Vagina (tissue), 2 donors: ENCODE measurements around the gene CSTPP1. TPM values are rescaled to one million over a fixed set of nuclear protein-coding genes. Genes with fewer than 3 reads are reported as not detected.

Experiments
- DNase-seq, 2 donors: peaks; one replicate each; pipeline ENCODE4 v3.0.0-alpha.2; 2017; ENCODE audit errors: extremely low spot score in 2 of 2
- H3K27ac ChIP-seq: fragments of 200-600 bp; sonication (generic); one replicate; pipeline ENCODE4 v1.5.1; 2019
- H3K27me3 ChIP-seq: fragments of 200-600 bp; sonication (generic); one replicate; pipeline ENCODE4 v1.5.1; 2019
- H3K36me3 ChIP-seq, 2 donors: fragments of 200-600 bp; sonication (generic); one replicate each; pipeline ENCODE4 v1.5.1; 2017 to 2019
- H3K4me1 ChIP-seq: fragments of 200-600 bp; sonication (generic); one replicate; pipeline ENCODE4 v1.5.1; 2019
- H3K4me3 ChIP-seq, 2 donors: fragments of 200-600 bp; sonication (generic); 1 replicate in 1 of 2; 2 replicates in 1 of 2; pipeline ENCODE4 v1.5.1; 2016 to 2019
- H3K9me3 ChIP-seq: fragments of 200-600 bp; sonication (generic); one replicate; pipeline ENCODE4 v1.5.1; 2019
- POLR2A ChIP-seq, 2 donors: fragments of 450-650 bp; IDR thresholded peaks; one replicate each; pipeline ENCODE4 v1.6.1; 2017; ENCODE audit warnings: antibody characterized with exemption in 2 of 2, mild to moderate bottlenecking in 2 of 2, moderate library complexity in 2 of 2
- POLR2AphosphoS5 ChIP-seq, 2 donors: sonication (generic); formaldehyde crosslinking; IDR thresholded peaks; one replicate each; pipeline ENCODE4 v1.9.0; 2017; ENCODE audit warnings: antibody characterized with exemption in 2 of 2, mild to moderate bottlenecking in 2 of 2, low read depth in 1 of 2; ENCODE audit not compliant: insufficient read depth in 1 of 2
- intact Hi-C: fragments of 100-400 bp; cut with DNase I; formaldehyde crosslinking; loops from one replicate; pipeline ENCODE4 v1.15.1; 2023
- total RNA-seq: library from RNA; depleted of rRNA; stranded (reverse); fragments of >200 nt; gene quantifications from one replicate; pipeline ENCODE4 v1.2.3, GENCODE V29; 2016
- TF ChIP-seq, protein P1 (sequence below), 3 experiments: fragments of 450-650 bp in 2 of 3; fragments of 200-600 bp in 1 of 3; sonication (generic) in 1 of 3; IDR thresholded peaks; one replicate each; pipeline ENCODE4 v1.5.1; 2017 to 2019; ENCODE audit warnings: antibody characterized with exemption in 3 of 3, mild to moderate bottlenecking in 2 of 3, moderate library complexity in 2 of 3

CSTPP1 gene
- total RNA-seq, 1 donor from 2014 or later: 30.7 TPM

DNA sequence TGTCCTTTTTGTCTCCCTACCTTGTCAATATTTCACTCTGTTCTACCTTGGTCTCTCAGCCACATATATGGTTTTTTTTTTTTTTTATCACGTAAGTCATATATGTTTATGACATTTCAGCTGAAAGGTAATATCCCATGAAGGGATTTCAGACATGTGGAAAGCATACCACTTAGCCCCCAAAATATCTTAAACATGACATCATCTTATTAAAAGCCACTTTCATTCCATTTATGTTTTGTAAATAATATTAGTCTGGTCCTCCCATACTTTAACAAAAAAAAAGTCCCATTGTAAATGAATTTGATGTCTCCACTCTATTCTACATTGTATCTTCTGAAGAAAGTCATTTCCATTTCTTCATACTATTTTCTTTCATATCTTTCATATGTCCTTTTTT lies 85.4 kb downstream of the CSTPP1 start:
- intact Hi-C loops: no loop called here
- no peak for DNase-seq
- Histone ChIP-seq H3K27me3 (no peaks in the 10 kb centered on the region), H3K36me3 (no peaks in the 10 kb centered on the region), H3K4me1 (no peaks in the 10 kb centered on the region), H3K4me3 (no peak overlapping the region), H3K9me3 (no peaks in the 10 kb centered on the region), H3K27ac (no peak overlapping the region)
- TF ChIP-seq POLR2AphosphoS5 (IDR thresholded peaks at IDR 0.05; ENCODE audit: insufficient read depth in 1 of 2, low read depth in 1 of 2) (no peak), POLR2A (IDR thresholded peaks at IDR 0.05) (no peak)
- TF ChIP-seq, protein P1, sequence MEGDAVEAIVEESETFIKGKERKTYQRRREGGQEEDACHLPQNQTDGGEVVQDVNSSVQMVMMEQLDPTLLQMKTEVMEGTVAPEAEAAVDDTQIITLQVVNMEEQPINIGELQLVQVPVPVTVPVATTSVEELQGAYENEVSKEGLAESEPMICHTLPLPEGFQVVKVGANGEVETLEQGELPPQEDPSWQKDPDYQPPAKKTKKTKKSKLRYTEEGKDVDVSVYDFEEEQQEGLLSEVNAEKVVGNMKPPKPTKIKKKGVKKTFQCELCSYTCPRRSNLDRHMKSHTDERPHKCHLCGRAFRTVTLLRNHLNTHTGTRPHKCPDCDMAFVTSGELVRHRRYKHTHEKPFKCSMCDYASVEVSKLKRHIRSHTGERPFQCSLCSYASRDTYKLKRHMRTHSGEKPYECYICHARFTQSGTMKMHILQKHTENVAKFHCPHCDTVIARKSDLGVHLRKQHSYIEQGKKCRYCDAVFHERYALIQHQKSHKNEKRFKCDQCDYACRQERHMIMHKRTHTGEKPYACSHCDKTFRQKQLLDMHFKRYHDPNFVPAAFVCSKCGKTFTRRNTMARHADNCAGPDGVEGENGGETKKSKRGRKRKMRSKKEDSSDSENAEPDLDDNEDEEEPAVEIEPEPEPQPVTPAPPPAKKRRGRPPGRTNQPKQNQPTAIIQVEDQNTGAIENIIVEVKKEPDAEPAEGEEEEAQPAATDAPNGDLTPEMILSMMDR (IDR thresholded peaks at IDR 0.05): no peak

DNA sequence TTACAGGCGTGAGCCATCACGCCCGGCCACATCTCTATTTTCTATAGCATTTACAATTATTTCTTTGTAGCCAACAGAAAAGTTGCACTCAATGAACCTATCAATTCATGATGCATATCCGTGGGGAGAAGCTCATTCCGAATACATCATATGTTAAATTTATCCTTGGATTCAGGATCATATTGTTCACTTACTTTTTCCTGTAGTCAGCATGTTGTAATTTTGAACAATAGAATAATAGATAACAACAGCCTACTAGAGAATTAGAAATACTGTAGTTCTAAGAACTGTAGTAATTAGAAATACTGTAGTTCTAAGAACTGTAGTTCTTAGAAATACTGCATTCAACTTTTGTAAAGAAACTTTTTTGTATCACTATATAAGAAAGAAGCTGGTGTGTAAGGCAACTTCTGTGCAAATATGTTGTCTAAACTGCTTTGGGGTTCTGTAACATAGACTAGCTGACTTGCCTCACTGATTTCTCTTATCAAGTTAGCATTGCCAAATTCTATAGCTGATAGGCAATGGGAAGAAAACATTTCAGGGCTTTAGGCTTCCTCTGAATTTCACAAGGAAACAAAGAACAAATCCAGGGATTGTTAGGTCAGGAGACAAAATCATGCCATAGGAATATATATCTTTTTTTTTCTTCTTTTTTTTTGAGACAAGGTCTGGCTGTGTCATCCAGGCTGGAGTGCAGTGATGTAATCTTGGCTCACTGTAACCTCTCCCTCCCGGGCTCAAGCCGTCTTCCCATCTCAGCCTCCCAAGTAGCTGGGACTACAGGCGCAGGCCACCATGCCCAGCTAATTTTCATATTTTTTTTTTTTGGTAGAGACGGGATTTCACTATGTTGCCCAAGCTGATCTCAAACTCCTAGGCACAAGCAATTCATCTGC lies 91.9 kb downstream of the CSTPP1 start:
- no peaks in the 10 kb centered on the region for H3K9me3 ChIP-seq
- no peak for DNase-seq
- no peaks in the 10 kb centered on the region for H3K4me1 ChIP-seq
- H3K36me3 ChIP-seq: no peaks in the 10 kb centered on the region
- TF ChIP-seq, protein P1 (IDR thresholded peaks at IDR 0.05): no peak
- no peak for TF ChIP-seq POLR2AphosphoS5 (IDR thresholded peaks at IDR 0.05; ENCODE audit: insufficient read depth in 1 of 2, low read depth in 1 of 2)
- TF ChIP-seq POLR2A (IDR thresholded peaks at IDR 0.05): no peak
- H3K27me3 ChIP-seq: no peaks in the 10 kb centered on the region
- H3K27ac ChIP-seq: no peak overlapping the region
- intact Hi-C loops: no loop called here
- H3K4me3 ChIP-seq: no peak overlapping the region

DNA sequence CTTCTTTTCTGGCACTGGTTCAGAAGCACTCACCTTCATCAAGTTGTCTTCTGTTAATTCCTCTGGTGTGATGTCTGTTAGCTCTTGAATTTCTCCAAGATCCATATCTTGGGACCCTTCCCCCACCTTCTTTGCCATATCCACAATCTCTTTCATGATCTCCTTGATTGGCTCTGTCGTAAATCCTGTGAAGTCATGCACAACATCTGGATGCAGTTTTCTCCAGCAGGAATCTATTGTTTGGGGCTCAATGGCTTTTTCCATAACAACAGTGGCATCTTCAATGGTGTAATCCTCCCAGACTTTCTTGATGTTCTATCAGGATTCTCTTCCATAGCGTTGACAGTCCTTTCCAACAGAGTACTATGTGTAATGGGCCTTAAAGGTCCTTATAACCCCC lies 96.9 kb downstream of the CSTPP1 start:
- intact Hi-C loops: no loop called here
- Histone ChIP-seq H3K27ac (no peak overlapping the region), H3K4me1 (no peaks in the 10 kb centered on the region), H3K4me3 (no peak overlapping the region), H3K36me3 (no peaks in the 10 kb centered on the region), H3K27me3 (no peaks in the 10 kb centered on the region), H3K9me3 (no peaks in the 10 kb centered on the region)
- no peak for DNase-seq
- TF ChIP-seq POLR2A (IDR thresholded peaks at IDR 0.05): no peak
- TF ChIP-seq POLR2AphosphoS5 (IDR thresholded peaks at IDR 0.05; ENCODE audit: insufficient read depth in 1 of 2, low read depth in 1 of 2): no peak
- TF ChIP-seq, protein P1 (IDR thresholded peaks at IDR 0.05): no peak

DNA sequence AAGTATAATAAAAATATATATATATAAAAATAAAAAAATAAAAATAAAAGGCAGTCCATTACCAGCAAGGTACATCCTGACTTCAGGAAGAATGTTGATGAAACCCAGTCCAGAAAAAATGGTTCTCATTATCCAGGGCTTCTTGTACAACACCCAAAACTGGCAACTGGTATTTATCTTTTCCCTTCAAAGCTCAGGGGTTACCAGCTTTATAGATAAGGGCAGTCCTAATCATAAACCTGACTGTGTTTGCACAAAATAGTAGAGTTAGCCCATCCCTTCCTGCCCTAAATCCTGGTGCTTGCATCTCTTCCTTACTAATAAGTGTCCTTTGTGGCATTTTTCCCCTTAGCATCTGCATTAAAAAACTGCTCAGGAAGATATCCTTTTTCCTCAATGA lies 97.5 kb downstream of the CSTPP1 start:
- TF ChIP-seq POLR2AphosphoS5 (IDR thresholded peaks at IDR 0.05; ENCODE audit: insufficient read depth in 1 of 2, low read depth in 1 of 2) (no peak), POLR2A (IDR thresholded peaks at IDR 0.05) (no peak)
- TF ChIP-seq, protein P1 (IDR thresholded peaks at IDR 0.05): no peak
- no peak overlapping the region for H3K27ac ChIP-seq
- intact Hi-C loops: no loop called here
- no peaks in the 10 kb centered on the region for H3K27me3 ChIP-seq
- H3K4me1 ChIP-seq: no peaks in the 10 kb centered on the region
- no peak overlapping the region for H3K4me3 ChIP-seq
- no peaks in the 10 kb centered on the region for H3K9me3 ChIP-seq
- no peaks in the 10 kb centered on the region for H3K36me3 ChIP-seq
- no peak for DNase-seq

DNA sequence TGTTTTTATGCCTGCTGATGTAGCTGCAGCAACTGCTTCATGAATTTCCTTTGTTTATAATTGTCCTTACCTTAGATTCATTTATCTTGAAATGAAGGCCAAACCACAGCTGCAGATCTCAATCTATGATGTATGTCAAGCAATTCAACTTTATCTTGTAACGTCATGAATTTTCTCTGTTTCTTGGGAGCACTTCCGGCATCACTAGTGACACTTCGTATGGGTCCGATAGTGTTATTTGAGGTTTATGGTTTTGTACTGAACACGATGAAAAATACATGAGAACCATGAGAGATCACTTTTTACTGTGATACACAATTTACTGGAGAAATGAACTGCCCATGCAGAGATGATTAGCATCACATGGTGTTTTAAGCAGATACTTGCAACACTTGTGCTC lies 98.5 kb downstream of the CSTPP1 start:
- H3K27ac ChIP-seq: no peak overlapping the region
- H3K4me3 ChIP-seq: no peak overlapping the region
- H3K27me3 ChIP-seq: no peaks in the 10 kb centered on the region
- no peaks in the 10 kb centered on the region for H3K4me1 ChIP-seq
- no peaks in the 10 kb centered on the region for H3K9me3 ChIP-seq
- TF ChIP-seq POLR2AphosphoS5 (IDR thresholded peaks at IDR 0.05; ENCODE audit: insufficient read depth in 1 of 2, low read depth in 1 of 2) (no peak), POLR2A (IDR thresholded peaks at IDR 0.05) (no peak)
- TF ChIP-seq, protein P1 (IDR thresholded peaks at IDR 0.05): no peak
- H3K36me3 ChIP-seq: no peaks in the 10 kb centered on the region
- intact Hi-C loops: no loop called here
- no peak for DNase-seq
